NCI-H1436 treated with DMSO at 0.1 percent for 48 hours (cell line): ENCODE results near the gene UACA.
"Not testable (repeated sequence)": the region's sequence is repeated elsewhere in the genome, so short reads cannot be mapped to it uniquely, and the experiment has no call there.

Experiments
- DNase-seq: peaks from one replicate; lab custom pipeline; 2025; lab: John Stamatoyannopoulos, UW

The UACA gene

GRCh38 chr15:70753101-70753829 lies 10.1 kb downstream of the UACA start:
- DNase-seq: no peak

- DNase-seq: no peak
Observed at GRCh38 chr15:70752193-70752635, 11.1 kb downstream of the UACA start.

- DNase-seq: no peak
Observed at GRCh38 chr15:70750203-70750869, 13.0 kb downstream of the UACA start.

GRCh38 chr15:70748281-70748747 lies 15.0 kb downstream of the UACA start:
- no peak for DNase-seq

GRCh38 chr15:70746598-70746997 lies 16.8 kb downstream of the UACA start:
- DNase-seq: not testable (repeated sequence)

GRCh38 chr15:70742928-70743327 lies 20.4 kb downstream of the UACA start:
- no peak for DNase-seq

- no peak for DNase-seq
Observed at GRCh38 chr15:70741677-70742293, 21.6 kb downstream of the UACA start.

- no peak for DNase-seq
Observed at GRCh38 chr15:70741107-70741531, 22.2 kb downstream of the UACA start.

- not testable (repeated sequence) for DNase-seq
Observed at GRCh38 chr15:70735040-70735439, 28.3 kb downstream of the UACA start.

- DNase-seq: no peak
Observed at GRCh38 chr15:70729164-70729563, 34.2 kb downstream of the UACA start.

GRCh38 chr15:70726753-70727152 lies 36.6 kb downstream of the UACA start:
- no peak for DNase-seq

GRCh38 chr15:70723927-70724326 lies 39.4 kb downstream of the UACA start:
- no peak for DNase-seq

GRCh38 chr15:70723122-70723422 lies 40.3 kb downstream of the UACA start:
- no peak for DNase-seq

- DNase-seq: no peak
Observed at GRCh38 chr15:70722266-70723121, 40.9 kb downstream of the UACA start.

GRCh38 chr15:70720228-70721016 lies 42.9 kb downstream of the UACA start:
- no peak for DNase-seq

- no peak for DNase-seq
Observed at GRCh38 chr15:70717237-70717793, 46.0 kb downstream of the UACA start.

- no peak for DNase-seq
Observed at GRCh38 chr15:70715840-70716485, 47.4 kb downstream of the UACA start.

- DNase-seq: no peak
Observed at GRCh38 chr15:70714565-70714964, 48.8 kb downstream of the UACA start.

- DNase-seq: no peak
Observed at GRCh38 chr15:70714015-70714414, 49.3 kb downstream of the UACA start.

- DNase-seq: no peak
Observed at GRCh38 chr15:70712271-70712670, 51.1 kb downstream of the UACA start.

- DNase-seq: no peak
Observed at GRCh38 chr15:70710714-70711113, 52.6 kb downstream of the UACA start.
